GM19239 (cell line): Measurements from ENCODE around the gene EEF1A2.
"Not testable (repeated sequence)": the region's sequence is repeated elsewhere in the genome, so short reads cannot be mapped to it uniquely, and the experiment has no call there.

Source experiments
- DNase-seq: peaks from one replicate; pipeline ENCODE4 v3.0.0; 2011; ENCODE audit warnings: low spot score; ENCODE audit not compliant: insufficient read length
- FAIRE-seq: peaks from 2 replicates; lab custom pipeline; 2011; peaks lifted over from hg19 to GRCh38; lab: Jason Lieb, UNC

EEF1A2 gene

DNA sequence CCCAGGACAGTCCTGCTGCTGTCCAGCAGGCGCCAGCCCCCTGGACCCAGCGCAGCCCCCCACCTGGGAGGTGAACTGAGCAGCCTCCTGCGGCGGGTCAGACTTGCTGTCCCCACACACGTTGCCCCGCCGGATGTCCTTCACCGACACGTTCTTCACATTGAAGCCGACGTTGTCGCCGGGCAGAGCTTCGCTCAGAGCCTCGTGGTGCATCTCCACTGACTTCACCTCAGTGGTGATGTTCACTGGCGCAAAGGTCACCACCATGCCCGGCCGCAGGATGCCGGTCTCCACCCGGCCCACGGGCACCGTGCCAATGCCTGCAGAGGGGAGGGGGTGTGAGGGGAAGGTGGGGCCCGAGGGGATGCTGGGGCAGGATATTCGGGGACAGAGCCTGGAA is 8.5 kb downstream of the EEF1A2 start:
- FAIRE-seq (no peak), DNase-seq (no peak)

DNA sequence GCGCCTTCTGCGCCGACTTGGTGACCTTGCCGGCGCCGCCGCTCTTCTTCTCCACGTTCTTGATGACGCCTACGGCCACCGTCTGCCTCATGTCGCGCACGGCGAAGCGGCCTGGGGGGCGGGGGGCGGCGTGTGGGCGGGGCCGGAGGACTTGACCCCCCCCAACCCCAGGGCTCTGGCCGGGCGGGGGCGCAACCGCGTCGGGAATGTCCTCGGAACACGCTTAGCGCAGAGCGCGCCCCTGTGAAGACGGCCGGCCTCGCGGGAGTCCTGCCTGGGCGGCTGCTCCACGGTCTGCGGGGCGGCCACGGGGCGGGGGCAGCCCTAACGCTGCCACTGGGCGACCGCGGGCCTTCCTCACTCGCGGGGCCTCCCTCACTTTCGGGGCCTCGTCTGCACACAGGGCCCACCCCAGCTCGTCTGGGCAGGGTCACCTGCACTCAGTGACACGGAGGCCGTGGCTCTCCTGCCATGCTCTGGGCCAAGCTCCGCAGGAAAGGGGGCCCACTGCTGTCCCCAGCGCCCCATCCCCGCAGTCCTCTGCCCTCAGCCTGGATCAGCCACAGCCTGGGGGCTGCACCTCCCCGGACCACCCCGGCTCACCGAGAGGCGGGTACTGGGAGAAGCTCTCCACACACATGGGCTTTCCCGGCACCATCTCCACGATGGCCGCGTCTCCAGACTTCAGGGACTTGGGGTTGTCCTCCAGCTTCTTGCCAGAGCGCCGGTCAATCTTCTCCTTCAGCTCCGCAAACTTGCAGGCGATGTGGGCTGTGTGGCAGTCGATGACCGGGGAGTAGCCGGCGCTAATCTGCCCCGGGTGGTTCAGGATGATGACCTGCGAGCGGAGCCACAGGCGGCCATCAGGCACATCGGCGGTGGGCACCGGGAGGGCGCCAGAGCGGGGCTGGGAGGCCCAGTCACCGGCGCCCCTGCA is 10.3 kb downstream of the EEF1A2 start:
- DNase-seq: no peak
- FAIRE-seq: no peak

DNA sequence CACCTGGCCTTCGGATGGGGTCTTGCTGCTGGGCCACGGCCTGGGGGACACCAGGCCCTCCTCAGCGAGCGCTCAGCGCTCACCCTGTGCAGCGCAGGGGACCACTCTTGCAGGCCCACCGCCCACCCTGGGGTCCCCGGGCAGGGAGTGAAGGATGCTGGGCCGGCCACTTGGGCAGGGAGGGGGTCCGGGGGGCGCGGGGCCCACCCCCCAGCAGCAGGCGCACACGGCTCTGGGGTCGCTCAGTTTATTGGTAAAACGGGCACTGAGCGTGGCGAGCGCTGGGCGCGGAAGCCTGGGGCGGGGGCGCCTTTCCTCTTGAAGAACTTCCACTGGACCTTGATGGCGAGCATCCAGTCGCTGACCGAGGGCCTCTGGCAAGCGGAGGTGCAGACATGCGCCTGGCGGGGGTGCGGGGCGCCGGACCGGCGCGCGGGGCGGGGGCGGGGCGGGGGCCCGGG is 11.1 kb downstream of the EEF1A2 start:
- FAIRE-seq (no peak), DNase-seq (no peak)

DNA sequence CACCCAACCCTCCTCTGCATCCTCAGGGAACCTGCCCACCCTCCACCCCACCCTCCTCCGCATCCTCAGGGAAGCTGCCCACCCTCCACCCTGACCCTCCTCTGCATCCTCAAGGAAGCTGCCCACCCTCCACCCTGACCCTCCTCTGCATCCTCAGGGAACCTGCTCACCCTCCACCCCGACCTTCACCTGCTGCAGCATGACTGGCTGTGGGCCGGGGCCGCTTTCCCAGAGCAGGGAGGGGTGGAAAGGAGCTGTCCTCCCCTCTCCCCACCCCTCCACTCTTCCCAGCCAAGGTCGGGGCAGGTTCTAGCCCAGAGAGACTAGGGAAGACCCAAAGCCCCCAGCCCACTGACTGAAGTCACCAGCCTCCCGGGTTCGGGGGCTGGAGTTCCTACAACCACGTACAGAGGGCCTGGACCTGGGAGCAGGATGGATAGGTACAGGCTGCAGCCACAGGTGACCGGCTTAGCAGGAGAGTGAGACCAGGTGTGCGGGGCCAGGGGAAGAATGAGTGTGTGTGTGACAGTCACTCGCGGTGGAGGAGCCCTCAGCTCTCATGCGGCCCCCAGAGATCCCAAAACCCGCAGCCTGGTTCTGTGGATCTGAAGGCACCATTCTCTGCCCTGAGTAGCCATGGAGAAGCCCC is 11.6 kb downstream of the EEF1A2 start:
- FAIRE-seq: no peak
- no peak for DNase-seq

DNA sequence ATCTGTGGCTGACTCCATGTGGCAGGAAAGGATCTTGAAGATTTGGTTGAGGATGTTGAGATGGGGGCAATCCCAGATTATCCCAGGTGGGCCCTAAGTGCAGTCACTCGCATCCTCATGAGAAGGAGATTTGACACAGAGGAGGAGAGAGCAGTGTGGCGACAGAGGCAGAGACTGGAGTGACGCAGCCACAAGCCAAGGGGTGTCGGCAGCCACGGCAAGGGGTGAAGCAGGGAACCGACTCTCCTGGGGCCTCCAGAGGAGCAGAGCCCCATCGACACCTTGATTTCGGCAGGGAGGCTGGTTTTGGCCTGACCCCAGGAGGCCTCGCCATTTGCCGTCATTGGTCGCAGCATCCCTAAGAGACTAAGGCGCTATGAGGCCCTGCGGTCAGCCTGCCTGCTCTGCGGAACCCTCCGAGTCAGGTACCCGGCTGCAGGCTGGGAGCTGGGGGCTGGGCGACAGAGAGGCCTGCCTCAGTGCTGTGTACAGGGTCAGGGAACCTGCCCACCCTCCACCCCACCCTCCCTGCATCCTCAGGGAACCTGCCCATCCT is 12.5 kb downstream of the EEF1A2 start:
- FAIRE-seq (no peak), DNase-seq (no peak)

DNA sequence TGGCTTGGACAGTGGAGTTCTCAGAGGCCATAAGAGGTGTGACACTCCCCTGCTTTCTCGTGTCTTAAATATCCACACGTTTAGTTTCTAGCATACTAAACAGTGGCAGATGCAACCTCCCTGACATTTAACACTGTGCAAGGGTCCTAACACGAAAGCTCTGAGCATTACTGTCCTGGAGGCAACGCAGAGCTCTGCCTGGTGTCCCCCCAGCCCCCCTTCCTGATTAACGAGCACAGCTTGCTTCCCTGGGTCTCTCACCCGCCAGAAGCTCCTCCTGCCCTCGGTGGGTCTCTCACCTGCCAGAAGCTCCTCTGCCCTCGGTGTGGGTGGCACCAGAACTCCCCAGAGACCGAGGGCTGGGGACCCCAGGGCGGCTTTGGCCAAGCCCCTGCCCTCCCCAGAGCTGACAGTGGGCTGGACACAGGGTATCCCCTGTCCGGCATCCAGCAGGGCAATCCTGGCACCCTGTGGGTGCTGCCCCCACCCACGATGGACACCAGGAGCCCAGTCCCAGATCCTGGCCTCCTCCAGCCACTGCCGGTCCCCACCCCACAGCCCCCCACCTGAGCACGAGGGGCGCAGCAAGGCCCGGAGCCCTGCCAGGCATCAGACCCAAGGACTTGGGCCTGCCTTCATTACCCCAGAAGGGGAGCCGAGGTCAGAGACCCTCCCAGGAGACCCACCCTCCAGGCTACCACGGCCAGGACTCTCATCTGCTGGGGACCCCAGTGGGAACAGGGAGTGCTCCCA is 14.1 kb downstream of the EEF1A2 start:
- DNase-seq (no peak), FAIRE-seq (no peak)

DNA sequence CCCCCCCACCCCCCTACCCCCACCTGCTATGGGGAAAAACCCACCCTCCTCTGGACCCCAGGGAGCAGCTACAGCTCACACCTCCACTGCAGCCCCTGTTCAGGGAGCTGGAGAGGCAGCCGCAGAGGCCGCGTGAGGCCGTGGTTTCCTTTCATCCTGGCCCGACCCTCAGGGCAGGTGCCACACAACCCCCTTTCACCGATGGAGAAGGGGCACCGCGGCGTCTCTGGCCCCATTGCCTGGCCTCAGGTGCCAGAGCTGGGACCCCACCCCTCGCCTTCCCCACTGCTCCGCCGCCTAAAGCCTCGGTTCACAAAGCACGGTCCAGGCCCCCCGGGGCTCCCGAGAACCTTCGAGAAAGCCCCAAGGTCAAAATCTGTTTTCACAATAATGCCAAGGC is 14.6 kb downstream of the EEF1A2 start:
- no peak for DNase-seq
- FAIRE-seq: no peak

DNA sequence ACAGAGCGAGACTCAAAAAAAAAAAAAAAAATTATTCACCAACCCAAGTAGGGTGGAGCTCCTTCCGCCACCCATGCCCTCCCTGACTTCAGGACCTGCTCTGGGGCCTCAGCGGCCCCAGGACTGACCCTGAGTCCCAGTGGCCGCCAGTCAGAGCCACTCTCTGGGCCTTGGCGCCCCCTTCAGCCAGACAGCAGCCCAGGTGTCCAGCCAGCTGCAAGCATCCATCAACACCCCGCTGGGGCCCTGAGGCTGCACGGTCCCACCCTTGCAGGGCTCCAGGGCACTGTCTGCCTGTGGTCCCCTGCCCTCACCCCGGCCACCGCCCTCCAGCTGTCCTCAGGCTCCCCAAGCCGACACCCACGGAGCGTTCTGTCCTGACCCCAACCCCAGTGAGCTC is 15.0 kb downstream of the EEF1A2 start:
- DNase-seq: no peak

DNA sequence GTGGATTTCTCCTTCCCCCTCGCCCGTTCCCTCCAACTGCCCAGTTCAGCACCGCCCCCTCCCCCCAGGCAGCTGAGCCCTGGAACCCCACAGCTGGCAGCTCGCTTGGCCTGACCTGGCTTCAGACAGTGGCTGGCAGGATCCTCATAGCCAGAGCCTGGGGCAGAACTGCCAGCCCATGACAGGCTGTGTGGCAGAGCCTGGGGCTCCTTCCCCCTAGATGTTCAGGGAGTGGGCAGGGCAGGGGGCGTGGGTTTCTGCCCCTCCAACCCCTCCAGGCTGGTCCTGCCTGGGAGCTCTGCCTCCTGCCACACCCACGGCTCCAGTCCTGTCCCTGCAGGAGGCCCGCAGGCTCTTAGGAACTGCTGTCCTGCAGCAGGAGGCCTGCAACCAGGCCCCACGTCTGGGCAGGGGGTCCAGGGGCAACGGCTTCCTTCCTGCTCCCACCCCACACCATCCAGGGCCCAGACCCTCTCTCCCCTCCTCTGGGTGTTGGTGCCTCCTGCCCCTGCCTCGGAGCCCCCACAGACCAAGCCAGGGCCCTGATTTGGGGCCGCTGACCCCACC is 16.8 kb downstream of the EEF1A2 start:
- FAIRE-seq: no peak

More for the DNA sequence above, 15.0 kb downstream of the EEF1A2 start:
- no peak for FAIRE-seq

DNA sequence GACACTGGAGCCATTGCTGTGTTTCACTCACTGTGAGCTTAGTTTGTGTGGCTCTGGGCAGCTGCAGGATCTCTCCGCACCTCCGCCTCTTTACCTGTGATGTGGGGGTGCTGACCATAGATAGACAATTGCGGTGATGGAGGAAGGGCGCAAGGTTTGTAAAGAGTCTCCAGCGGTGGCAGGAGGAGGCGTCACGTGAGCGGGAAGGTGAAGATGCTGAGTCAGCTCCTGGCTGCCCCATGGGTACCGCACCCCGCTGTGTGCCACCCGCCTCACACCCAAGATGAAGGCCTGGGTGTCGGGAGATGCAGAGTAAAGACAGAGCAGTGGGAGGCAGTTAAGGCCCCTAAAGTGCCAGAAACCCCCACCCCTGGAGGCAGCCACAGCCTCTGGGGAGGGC is 17.4 kb downstream of the EEF1A2 start:
- FAIRE-seq (no peak), DNase-seq (no peak)

More for the DNA sequence above, 16.8 kb downstream of the EEF1A2 start:
- no peak for DNase-seq

DNA sequence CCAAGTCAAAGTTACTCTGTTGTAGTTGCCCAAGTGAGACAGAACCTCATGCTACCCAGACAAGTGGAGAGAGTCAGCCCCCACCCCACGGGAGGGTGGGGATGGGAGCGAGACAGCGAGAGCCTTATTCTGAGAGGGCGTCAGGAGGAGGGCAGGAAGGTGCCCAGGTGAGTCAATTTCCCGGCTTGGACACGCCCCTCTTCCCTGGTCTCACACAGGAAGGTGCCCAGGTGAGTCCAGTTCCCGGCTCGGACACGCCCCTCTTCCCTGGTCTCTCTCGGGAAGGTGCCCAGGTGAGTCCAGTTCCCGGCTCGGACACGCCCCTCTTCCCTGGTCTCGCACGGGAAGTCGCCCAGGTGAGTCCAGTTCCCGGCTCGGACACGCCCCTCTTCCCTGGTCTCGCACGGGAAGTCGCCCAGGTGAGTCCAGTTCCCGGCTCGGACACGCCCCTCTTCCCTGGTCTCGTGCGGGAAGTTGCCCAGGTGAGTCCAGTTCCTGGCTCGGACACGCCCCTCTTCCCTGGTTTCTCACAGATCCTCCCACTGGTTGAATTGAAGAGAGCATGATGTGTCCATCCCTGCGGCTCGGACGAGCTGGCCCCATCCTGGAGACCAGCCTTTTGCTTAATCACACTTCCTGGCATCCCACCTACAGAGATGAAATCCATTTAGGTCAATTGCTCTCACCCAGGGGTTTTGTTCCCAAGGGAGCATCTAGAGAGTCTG is 19.0 kb downstream of the EEF1A2 start:
- FAIRE-seq, DNase-seq: not testable (repeated sequence)

DNA sequence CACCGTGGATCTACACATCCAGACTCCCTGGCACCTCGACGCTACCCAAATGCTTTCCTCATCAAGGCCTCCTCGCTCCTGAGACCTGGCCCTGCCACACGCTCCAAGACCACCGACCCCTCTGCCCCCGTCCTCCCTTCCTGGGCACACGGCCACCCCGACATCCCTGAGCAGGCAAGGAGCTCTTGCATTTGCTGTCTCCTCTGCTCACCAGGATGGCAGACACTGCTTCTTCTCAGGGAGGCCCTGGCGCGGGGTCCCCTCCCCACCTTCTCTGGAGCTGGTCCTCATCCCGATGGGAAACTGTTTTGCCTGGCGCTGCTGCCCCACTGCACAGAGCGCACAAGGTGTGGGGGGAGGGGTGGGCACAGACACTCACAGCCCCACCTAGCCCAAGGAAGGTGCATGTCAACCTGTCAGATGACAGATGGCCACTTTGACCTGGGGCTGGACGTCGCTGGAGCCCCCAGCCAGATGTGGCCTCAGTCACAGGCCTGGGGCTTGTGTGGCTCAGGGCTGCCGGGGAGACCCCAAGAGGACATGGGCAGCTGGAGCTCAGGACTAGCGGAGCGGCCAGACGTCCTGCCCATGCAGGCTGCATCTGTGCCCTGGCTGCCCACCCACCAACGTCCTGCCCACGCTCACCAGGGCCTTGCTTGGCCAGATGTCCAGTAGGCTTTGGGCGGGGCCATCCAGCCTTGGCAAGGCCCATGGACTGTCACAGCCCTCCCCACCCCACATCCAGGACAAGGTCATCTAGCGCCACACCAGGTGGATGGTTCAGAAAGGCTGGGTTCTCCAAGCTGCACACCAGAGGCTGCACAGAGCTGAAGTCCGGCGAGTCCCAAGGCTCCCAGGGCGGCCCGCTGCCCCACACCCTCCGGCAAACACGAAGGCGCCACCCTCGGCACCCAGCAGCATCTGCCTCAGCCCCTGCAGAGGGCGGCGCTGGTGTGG is 20.3 kb downstream of the EEF1A2 start:
- no peak for DNase-seq
- FAIRE-seq: no peak

DNA sequence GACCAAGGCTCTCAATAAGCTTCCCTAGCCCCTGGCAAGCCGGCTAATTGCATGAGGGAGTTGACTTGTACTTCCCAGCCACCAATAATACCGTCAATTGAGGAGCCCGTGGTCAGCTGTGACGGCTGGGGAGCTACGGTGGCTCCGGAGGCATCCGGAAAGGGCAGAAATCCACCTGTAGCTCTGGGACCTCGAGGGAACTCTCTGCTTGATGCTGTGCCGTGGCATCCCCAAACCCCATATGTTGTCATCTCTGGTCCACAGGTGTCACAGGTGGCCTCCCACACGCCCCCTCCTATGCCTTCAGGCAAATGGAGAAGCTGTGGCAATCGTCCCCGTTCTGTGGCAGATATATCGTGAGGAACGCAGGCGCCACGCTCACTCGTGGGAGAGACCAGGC is 20.9 kb downstream of the EEF1A2 start:
- FAIRE-seq (no peak), DNase-seq (no peak)

DNA sequence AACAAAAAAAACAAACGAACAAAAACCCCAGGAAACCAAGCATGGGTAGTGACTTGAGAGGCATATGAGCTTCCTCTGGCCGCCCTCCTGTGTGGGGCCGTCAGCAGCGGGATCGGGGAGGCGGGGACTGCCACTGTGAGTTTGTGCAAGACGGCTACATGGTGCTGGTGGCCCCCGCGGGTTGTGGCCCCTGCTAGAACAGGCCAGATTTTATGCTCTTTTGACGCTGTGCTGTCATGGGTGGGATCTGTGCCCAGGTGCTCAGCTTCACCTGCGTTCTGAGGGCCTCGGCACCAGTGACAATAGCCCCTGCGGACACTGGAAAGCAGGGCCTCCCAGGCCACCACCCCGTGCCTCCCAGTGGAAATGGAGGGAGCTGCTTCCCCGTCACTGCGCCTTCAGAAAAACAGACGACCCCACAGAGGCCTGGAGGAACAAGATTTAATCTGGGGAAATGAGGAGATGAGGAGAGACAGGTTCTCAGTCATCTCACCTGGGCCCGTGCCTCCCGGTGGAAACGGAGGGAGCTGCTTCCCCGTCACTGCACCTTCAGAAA is 21.7 kb downstream of the EEF1A2 start:
- no peak for FAIRE-seq
- no peak for DNase-seq

DNA sequence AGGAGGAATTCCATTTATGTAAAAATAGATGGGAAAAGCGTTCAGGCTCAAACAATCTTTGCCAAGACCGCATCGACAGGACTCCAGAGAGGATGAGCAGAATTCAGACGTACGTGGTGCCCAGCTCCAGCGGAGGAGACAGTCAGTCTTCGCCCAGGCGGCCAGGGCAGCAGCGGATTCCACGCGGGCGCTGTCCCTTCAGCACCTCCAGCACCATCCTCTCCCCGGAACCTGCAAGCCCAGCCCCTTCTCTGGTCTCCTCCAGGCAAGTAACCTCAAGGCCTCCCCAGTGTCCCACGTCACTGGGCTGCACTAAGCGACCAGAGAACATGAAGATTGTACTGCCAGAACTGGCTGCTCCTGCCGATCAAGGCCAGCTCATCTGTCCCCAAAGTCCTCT is 23.7 kb downstream of the EEF1A2 start:
- DNase-seq (no peak), FAIRE-seq (no peak)

DNA sequence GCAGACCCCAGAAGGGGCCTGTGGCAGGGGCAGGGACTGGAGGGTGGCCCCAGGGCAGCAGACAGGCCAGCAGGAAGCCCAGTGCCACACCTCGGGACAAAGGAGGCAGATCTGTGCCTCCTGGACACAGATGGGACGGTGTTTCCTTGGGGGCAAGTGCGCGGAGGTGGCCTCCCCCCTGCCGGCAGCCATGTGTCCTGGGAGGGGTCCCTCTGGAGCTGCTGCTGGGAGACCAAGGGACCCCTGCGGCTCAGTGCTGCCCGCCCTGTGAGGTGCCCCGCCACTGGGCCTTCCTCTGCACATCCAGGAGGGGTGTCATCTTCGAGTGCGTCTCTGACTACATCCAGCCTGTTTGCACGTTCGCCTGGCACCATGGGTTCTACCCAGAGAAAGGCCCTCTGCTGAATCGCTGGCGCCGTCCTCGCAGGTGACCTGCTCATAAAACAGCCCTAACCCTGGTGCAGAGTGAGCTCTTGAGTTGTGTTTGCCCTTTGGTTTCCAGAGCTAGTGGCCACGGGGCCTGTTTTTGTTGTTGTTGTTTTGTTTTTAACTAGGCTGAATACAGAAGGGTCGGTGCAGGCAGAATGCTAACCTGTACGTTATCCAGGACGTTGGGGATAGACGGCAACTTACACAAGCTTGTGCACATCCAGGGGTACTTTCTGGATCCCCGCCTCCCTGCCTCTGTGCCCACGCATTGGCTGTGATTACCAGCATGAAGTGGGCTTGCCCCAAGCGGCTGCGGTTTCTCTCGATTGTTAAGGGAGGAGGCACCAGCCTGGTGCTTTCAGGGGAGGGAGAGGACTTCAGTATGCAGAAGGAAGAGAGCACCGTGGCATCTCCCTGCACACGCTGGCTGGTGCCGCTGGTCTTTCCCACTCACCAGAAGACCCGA is 25.1 kb downstream of the EEF1A2 start:
- no peak for FAIRE-seq
- DNase-seq: no peak

DNA sequence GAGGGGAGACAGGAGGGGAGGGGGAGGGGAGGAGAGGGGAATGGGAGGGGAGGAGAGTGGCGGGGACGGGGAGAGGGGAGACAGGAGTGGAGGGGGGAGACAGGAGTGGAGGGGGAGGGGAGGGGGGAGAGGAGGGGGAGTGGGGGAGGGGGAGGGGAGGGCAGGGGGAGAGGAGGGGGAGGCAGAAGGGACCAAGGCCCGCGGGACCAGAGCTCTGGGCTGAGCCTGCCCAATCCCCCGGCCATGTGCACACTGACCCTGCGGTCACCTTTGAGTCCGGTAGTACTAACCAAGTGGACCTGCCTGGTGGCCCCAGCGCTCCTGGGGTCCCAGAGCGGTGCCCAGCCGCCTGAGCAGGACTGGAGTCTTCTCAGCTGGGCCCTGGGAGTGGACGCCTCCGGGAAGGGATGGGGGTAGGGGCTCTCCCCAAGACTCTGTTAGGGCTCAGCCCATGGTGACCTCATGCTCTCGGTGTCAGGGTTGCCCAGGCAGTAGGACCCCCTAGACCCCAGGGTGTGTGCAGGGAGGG is 26.0 kb downstream of the EEF1A2 start:
- DNase-seq (no peak), FAIRE-seq (no peak)
